ENCODE results near the gene NEXMIF.
"Not testable (repeated sequence)": the region's sequence is repeated elsewhere in the genome, so short reads cannot be mapped to it uniquely, and the experiment has no call there.

NEXMIF gene

GRCh38 chrX:74788545-74789086 lies 136.6 kb downstream of the NEXMIF start:
- DNase-seq: no peak

- DNase-seq: no peak
Measured at GRCh38 chrX:74784629-74785028, 140.6 kb downstream of the NEXMIF start.

GRCh38 chrX:74781507-74782034 lies 143.7 kb downstream of the NEXMIF start:
- no peak for DNase-seq

- DNase-seq: no peak
Measured at GRCh38 chrX:74779175-74779574, 146.1 kb downstream of the NEXMIF start.

- no peak for DNase-seq
Measured at GRCh38 chrX:74774988-74775387, 150.3 kb downstream of the NEXMIF start.

- no peak for DNase-seq
Measured at GRCh38 chrX:74736450-74736849, 188.8 kb downstream of the NEXMIF start.

GRCh38 chrX:74705269-74705668 lies 220.0 kb downstream of the NEXMIF start:
- DNase-seq: no peak

GRCh38 chrX:74701343-74701742 lies 223.9 kb downstream of the NEXMIF start:
- not testable (repeated sequence) for DNase-seq

GRCh38 chrX:74684466-74684865 lies 240.8 kb downstream of the NEXMIF start:
- DNase-seq: no peak

Data from NCI-H1048 (cell line).